C1 segment of cervical spinal cord (tissue), 14 donors: Measurements from ENCODE around the gene CHST3.
"Not testable (repeated sequence)": the region's sequence is repeated elsewhere in the genome, so short reads cannot be mapped to it uniquely, and the experiment has no call there.

Experiments used
- DNase-seq, 14 donors: peaks; one replicate each; lab custom pipeline; 2025; lab: John Stamatoyannopoulos, UW

CHST3 gene

GRCh38 chr10:72027498-72027897 is 63.3 kb downstream of the CHST3 start:
- DNase-seq, result no peak

- DNase-seq, result no peak
Observed at GRCh38 chr10:72029414-72029813, 65.2 kb downstream of the CHST3 start.

GRCh38 chr10:72030762-72031543 is 66.8 kb downstream of the CHST3 start:
- DNase-seq, result no peak

- no peak for DNase-seq
Observed at GRCh38 chr10:72031706-72032105, 67.5 kb downstream of the CHST3 start.

GRCh38 chr10:72032409-72033162 is 68.4 kb downstream of the CHST3 start:
- not testable (repeated sequence) for DNase-seq

GRCh38 chr10:72034040-72034499 is 69.9 kb downstream of the CHST3 start:
- peak in 4 of 14 donors; percentile 20 to 59 (median 30) for DNase-seq

DNA sequence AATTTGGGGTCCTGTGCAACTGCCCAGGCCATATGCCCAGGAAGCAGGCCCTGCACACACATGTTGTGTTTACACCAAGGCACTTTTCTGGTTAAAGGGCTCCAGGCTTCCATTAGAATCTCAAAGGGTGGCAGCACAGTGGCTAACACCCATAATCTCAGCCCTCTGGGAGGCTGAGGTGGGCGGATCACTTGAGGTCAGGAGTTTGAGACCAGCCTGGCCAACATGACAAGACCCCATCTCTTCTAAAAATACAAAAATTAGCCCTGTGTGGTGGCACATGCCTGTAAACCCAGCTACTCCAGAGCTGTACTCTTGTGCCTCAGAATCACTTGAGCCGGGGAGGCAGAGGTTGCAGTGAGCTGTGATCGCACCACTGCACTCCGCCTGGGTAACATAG is 70.6 kb downstream of the CHST3 start:
- no peak for DNase-seq

- DNase-seq, result no peak
Observed at GRCh38 chr10:72035252-72035887, 71.2 kb downstream of the CHST3 start.

- DNase-seq, result no peak
Observed at GRCh38 chr10:72037266-72037665, 73.1 kb downstream of the CHST3 start.

GRCh38 chr10:72037811-72038210 is 73.6 kb downstream of the CHST3 start:
- DNase-seq, result no peak

DNA sequence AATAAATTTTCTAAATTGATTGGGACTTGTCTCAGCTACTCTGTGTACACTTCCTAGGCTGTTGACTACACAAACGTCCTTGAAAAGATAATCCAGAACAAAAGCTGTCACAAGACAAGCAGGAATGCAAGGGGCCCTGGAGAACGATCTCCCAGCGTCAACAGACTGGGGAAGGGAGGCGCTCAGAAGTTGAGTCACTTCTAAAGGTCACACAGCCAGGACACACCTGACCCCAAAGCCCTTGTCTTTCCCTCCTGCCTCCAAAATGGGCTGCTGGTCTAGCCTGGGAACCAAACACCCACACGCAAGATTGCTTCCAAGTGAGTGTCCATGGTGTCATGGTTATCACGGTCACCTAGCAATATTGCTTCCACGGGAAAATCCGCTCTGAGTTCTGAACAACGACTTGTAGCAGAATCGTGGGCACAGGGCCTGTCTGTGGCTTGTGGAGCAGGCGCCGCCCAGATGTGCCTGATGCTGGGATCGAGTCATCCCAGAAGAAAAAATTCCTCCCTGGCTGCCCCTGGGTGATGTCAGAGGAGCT is 74.3 kb downstream of the CHST3 start:
- no peak for DNase-seq

- no peak for DNase-seq
Observed at GRCh38 chr10:72039377-72039776, 75.2 kb downstream of the CHST3 start.

- no peak for DNase-seq
Observed at GRCh38 chr10:72041491-72041890, 77.3 kb downstream of the CHST3 start.

DNA sequence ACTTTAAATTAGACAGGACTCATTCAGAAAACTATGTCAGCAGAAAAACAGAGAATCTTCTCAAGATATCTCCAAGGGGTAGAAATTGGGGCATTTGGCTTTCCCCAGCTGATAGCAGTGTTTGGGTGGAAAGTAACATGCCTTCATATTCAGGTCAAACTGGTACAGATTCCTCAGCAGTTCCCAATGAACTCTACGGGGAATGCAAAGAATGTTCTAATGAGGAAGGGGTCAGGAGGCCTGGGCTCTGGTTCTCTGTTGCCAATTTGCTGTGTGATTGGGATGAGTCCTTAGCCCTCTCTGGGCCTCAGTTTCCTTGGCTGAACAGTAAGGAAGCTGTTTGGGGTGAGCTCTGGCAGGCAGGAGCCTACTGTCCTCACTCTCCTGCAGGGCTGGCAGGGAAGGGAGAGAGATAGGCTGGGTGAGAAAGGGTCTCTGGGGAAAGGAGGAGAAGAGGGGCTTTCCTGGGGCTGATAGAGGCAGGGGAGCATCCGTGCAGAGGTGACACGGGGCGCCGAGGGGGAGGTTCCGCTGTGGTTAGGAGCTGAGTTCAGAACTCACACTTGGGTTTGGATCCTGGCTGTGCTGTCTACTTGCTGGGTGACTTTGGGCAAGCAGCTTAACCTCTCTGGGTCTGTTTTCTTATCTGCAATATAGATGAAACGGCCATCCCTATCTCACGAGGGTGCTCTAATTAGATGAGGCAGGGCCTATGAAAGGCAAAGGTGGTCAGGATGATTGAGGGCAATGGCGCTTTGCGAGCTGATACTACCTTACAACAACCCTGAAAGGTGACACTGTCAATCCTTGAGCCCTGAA is 79.0 kb downstream of the CHST3 start:
- no peak for DNase-seq

DNA sequence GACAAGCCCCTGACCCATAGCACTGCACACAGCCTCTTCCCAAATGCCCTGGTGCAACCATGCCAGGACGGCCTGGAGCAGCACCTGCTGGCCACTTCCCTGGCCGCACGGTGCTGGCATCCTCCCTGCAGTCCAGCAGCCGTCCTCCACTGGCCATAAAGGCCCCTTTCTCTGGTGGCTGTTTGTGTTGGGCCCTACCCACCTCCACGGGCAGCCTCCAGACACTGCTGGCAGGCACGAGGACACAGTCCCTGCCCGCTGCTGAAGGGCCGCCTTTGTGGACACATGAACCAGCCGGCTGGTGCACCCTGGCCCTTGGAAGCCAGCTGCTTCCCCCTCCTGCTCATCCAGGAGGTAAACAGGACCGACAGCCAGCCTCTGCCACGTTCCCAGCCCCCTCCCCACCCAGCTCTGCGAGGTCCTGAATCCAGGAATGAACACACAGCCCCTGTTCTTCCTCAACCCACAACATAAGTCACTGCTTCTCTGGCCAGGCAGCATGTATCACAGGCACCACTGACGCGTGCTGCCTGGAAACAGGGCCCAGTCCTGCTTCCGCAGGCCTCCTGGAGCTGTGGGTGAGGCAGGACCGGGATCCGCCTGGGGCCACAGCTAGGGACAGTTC is 80.3 kb downstream of the CHST3 start:
- DNase-seq, result peak in 13 of 14 donors; percentile 57 to 95 (median 85)

DNA sequence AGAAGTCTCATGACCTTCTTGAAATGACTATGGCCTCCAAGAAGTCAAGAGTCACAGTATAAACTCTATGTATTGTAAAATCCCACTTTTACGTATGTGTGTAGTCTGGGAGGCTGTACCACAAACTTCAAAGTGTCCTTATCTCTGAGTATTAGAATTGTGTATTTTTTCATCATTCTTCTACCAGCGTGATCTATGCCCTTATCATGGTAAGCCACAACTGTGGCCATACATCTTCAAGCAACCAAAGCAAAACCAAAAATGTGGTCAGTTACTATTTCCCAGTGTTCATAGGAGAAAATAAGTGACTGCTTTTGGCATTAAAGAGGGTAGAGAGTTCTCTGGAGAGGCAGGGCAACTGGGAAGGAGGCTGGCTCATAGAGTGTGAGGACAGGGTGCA is 81.4 kb downstream of the CHST3 start:
- DNase-seq, result no peak

DNA sequence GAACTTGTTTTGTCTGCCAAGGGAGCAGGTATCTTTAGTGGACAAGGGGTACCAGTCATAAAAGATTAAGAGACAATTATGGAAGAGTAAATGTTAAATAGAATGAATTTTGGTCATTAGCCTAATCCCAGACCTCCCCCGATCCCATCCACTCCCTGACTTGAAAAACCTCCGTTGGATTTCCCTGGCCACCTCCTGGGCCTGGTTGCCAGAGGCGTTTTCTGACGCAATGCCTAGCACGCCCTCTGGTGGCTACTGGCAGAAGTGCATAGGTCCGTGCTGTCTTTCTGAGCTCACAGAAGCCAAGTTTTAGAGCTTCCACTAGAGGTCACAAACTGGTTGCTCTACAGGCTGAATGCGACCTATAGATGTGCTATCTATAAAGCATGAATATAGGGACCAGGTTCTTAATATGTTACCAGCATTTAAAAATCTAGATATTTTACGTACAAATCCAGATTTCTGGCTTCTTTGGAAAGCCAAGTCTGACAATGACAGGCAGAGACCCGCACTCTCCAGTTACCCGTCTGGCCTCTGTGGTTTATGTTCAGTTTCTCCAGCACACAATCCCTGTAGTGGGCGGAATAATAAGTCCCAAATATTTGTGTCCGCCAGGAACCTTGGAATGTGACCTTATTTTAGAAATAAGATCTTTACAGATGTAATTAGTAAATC is 84.4 kb downstream of the CHST3 start:
- DNase-seq, result peak; percentile 23 to 93 (median 88)

- DNase-seq, result no peak
Observed at GRCh38 chr10:72049472-72049871, 85.3 kb downstream of the CHST3 start.

- no peak for DNase-seq
Observed at GRCh38 chr10:72049969-72050781, 86.0 kb downstream of the CHST3 start.
